Measurements from ENCODE around the gene TMEM120B.
"Not testable (repeated sequence)": the region's sequence is repeated elsewhere in the genome, so short reads cannot be mapped to it uniquely, and the experiment has no call there.

The TMEM120B gene

DNA sequence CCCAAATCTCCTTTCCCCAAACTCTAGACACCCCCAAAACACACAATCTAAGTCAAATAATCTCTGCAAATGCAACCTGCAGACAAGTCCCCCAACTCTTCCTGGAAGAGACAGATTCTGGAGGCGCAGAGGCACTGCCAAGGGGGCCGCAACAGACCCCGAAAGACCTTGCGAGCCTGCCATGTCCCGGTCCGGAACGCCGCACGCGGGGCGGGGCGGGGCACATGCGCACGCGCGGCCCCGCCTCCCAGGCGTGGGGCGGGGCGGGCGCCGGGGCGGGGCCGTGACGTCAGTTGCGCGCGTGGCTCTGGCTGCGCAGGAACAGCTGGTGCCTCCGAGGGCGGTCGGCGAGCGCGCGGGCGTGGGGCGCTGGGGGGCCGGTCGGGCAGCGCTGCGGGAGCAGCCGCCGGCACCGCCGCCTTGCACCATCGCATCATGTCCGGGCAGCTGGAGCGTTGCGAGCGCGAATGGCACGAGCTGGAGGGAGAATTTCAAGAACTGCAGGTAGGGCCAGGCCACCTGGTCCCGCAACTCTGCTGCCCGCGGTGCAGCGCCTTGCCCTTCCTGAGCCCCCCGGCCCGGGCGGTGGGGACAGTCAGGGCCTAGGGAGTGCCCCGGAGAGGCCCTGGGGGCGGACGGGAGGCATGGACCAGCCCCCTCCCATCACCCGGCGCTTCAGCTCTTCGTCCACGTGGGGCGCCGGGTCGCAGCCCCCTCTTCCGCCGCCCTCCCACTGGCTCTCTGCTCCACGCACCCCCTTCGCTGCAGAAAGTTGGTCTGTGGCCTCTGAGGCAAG, at the start of gene TMEM120B:
Gene TMEM120B (plus strand): TSS at position 292 of the 796 bp plus-strand sequence. CDS start 144 bp downstream, at position 436.
- TF ChIP-seq, protein P1, sequence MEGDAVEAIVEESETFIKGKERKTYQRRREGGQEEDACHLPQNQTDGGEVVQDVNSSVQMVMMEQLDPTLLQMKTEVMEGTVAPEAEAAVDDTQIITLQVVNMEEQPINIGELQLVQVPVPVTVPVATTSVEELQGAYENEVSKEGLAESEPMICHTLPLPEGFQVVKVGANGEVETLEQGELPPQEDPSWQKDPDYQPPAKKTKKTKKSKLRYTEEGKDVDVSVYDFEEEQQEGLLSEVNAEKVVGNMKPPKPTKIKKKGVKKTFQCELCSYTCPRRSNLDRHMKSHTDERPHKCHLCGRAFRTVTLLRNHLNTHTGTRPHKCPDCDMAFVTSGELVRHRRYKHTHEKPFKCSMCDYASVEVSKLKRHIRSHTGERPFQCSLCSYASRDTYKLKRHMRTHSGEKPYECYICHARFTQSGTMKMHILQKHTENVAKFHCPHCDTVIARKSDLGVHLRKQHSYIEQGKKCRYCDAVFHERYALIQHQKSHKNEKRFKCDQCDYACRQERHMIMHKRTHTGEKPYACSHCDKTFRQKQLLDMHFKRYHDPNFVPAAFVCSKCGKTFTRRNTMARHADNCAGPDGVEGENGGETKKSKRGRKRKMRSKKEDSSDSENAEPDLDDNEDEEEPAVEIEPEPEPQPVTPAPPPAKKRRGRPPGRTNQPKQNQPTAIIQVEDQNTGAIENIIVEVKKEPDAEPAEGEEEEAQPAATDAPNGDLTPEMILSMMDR (IDR thresholded peaks at IDR 0.05; ENCODE audit: insufficient read depth, low read depth, low read length, missing control alignments), result no peak
- H3K4me3 ChIP-seq (ENCODE audit: low read length), result peak within 1 kb of the TSS; percentile 84
- DNase-seq (ENCODE audit: low read depth), result peak; percentile 79

DNA sequence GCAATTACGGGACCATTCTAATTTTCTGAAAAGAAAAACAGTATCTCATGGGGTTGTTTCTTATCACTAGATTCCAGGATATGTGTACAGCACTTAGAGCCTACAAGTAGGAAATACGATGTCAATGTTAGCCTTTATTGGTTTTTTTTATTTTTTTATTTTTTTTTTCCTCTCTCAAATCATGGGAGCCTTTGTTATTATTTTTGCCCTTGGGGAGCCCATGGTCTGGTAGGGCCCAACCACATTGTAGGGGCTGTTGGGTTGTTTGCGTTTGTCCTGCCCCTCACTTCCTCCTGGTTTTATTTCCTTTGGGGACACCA, 49.0 kb upstream of the TMEM120B start:
- no peak for DNase-seq (ENCODE audit: low read depth)
- TF ChIP-seq, protein P1 (IDR thresholded peaks at IDR 0.05; ENCODE audit: insufficient read depth, low read depth, low read length, missing control alignments), result no peak
- H3K4me3 ChIP-seq (ENCODE audit: low read length), result no peak overlapping the region

DNA sequence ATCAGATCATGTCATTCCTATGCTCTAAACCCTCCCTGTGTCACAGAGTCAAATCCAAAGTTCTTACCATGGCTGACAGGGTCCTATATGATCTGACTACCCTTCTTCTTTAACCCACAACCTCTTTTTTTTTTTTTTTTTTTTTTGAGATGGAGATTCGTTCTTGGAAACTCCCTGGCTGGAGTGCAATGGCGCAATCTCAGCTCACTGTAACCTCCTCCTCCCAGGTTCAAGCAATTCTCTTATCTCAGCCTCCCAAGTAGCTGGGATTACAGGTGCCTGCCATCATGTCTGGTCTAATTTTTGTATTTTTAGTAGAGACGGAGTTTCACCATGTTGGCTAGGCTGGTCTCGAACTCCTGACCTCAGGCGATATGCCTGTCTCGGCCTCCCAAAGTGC, 45.7 kb upstream of the TMEM120B start:
- not testable (repeated sequence) for DNase-seq (ENCODE audit: low read depth); H3K4me3 ChIP-seq (ENCODE audit: low read length)

DNA sequence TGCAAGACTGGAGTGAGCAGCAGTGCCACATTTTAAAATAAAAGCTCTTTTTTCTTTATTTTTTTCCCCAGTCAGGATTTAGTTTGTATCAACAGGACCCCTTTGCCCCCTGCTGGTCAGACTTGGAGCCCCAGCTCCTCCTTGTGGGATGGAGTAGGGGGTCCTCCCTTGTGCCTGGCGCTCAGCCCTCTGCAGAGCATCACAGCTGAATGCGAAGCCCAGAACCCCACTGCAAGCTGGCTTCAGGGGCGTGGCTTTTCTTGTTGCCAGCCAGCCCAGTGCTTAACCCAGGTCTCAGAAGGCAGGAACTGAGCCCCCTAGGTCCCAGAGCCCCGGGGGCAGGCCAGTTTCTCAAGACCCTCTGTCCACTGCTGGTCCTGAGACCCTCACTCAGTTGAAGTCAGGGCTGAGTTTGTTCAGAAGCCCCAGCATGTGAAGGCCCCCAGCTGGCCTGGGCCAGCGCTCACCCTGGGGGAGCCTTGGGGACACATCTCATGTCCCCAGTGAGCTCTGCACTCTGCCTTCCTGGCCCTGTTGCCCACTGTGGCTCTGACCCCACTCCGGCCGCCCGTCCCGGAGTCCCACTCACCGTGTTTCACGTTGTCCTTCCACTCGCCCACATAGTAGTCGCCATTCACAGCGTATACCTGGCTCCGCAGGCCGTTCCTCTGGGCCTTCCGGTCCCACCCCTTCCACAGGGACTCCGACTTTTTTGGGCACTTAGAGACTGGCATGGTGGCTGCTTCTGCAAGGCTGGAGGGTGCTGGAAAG, 43.6 kb upstream of the TMEM120B start:
- TF ChIP-seq, protein P1 (IDR thresholded peaks at IDR 0.05; ENCODE audit: insufficient read depth, low read depth, low read length, missing control alignments), result peak; percentile 49
- no peak overlapping the region for H3K4me3 ChIP-seq (ENCODE audit: low read length)
- DNase-seq (ENCODE audit: low read depth), result peak; percentile 22

DNA sequence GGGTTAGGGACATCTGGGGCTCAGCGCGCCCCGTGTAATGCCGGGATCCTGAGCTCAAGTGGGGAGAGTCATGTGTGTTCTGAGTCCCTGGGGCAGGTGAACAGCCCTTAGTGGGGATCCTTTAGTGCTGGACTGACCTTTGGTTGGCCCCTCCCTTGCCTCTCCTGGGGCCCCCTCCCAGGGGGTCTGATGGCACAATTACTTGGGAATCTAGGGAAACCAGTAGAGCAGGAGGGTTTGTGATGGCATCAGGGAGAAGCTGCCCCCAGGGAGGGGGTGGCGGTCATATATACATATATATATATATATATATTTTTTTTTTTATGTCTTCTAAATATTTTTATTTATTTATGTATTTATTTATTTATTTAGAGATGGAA, 43.0 kb upstream of the TMEM120B start, which contains the start of gene MORN3:
Gene MORN3 (minus strand): TSS at position 134 of the 380 bp plus-strand sequence. CDS start 171 bp downstream, outside the sequence.
- TF ChIP-seq, protein P1 (IDR thresholded peaks at IDR 0.05; ENCODE audit: insufficient read depth, low read depth, low read length, missing control alignments), result no peak
- peak; percentile 48 for DNase-seq (ENCODE audit: low read depth)
- no peak within 1 kb of the TSS for H3K4me3 ChIP-seq (ENCODE audit: low read length)

DNA sequence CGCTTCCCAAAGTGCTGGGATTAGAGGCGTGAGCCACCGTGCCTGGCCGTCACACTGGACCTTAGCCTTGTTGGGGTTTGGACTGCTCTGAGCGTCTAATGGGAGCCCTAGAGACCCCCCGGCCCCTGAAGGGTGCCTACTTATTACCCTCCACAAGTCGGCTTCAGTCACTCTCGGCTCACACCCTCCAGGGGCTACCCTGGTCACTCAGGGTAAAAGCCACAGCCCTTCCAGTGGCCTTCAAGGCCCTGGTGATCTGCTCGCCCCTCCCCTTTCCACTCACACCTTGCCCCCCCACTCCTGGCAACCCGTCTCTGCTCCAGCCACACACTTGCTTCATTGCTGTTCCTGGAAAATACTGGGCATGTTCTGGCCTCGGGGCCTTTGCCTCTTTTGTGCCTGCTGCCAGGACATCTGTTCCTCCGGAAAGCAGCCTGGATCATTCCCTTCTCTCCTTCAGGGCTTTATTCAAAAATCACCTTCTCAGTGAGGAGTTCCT, 39.5 kb upstream of the TMEM120B start:
- peak overlapping the region; percentile 46 for H3K4me3 ChIP-seq (ENCODE audit: low read length)
- DNase-seq (ENCODE audit: low read depth), result peak; percentile 56
- TF ChIP-seq, protein P1 (IDR thresholded peaks at IDR 0.05; ENCODE audit: insufficient read depth, low read depth, low read length, missing control alignments), result no peak

DNA sequence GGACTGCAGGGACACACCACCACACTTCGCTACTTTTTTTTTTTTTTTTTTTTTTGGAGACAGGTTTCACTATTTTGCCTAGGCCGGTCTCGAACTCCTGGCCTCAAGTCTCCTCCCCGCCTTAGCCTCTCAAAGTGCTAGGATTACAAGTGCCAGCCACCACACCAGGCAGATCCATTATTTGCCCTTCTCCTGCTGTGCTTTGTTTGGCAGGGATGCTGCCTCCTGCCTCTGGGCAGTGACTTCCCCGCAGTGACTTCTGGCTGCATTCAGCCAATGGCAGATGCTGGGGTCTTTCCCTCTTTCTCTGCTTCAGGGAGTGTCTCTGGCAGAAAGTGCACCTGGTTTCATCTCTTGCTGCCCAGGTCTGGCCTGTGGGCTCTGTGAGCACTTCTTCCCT, 36.4 kb upstream of the TMEM120B start:
- TF ChIP-seq, protein P1 (IDR thresholded peaks at IDR 0.05; ENCODE audit: insufficient read depth, low read depth, low read length, missing control alignments), result no peak
- no peak overlapping the region for H3K4me3 ChIP-seq (ENCODE audit: low read length)
- DNase-seq (ENCODE audit: low read depth), result no peak
